Hepatic stellate cell (primary cell): ENCODE measurements around the gene CDHR4.
A peak's percentile ranks its signal among the peaks of the same experiment; 100 is the strongest.
"Not testable (repeated sequence)": the region's sequence is repeated elsewhere in the genome, so short reads cannot be mapped to it uniquely, and the experiment has no call there.

Experiments used
- DNase-seq: peaks from one replicate; pipeline ENCODE4 v3.0.0; 2011; ENCODE audit warnings: low spot score

Gene CDHR4, protein sequence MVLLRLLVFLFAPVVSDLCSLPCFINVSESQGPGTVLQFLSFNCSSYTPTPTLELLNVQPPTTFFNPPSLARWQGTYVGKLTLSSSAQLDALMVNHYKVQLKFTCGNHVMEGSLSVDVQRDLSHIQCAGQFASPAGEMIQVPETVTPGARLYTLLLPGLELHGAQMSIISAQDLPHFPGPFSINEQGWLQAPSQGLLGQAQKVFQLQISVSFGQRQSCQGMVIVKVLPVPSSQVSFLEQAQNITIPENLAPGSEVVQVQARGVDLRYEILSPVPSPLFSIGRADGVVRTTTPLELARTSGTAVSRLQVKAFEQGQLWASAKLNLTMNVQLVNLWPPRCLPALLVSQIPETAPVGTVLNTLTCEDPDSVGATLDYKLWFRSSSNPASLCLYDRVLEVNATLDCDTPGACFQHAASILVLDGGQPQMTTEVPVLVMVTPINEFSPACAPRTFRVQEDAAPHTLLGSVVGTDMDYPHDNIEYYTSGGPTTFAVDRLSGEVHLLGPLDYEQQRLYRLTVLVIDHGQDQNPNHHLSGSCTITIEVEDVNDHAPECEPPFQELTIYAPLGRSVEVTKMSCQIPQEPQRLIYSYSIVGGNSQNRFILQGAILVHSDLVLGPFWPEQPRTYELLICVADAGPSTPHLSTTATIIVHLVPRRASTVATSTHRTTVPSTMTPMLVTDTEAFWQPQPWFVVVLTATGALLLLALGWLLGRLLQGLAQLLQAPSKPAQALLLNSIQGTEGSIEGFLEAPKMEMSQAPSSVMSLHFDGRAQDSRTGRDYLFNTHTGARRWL

GRCh38 chr3:49799761-49800160, at the start of gene CDHR4:
Gene CDHR4 (minus strand): TSS chr3:49799873. CDS start chr3:49799812, 61 bp downstream.
- DNase-seq, result peak; percentile 96

DNA sequence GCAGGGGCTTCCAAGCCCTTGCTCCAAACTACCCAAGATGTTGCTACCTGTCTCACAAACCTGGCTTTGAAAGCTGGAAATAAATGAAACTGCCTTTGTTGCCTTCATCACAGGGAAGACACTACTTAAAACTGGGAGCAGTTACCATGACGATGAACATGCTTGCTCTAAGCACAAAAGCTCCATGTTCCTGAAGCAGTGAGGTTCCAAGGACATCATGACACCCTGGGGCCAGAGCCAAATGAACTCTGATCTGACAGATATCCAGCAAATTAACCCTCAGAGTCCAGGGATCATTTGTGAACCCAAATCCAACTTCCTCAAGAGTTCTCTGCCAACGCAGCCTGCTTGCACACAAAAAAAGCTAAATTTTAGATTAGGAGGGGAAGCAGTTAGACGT, 46.0 kb upstream of the CDHR4 start:
- DNase-seq, result no peak

- no peak for DNase-seq
These were observed 45.0 kb upstream of the CDHR4 start for GRCh38 chr3:49844464-49845183.

DNA sequence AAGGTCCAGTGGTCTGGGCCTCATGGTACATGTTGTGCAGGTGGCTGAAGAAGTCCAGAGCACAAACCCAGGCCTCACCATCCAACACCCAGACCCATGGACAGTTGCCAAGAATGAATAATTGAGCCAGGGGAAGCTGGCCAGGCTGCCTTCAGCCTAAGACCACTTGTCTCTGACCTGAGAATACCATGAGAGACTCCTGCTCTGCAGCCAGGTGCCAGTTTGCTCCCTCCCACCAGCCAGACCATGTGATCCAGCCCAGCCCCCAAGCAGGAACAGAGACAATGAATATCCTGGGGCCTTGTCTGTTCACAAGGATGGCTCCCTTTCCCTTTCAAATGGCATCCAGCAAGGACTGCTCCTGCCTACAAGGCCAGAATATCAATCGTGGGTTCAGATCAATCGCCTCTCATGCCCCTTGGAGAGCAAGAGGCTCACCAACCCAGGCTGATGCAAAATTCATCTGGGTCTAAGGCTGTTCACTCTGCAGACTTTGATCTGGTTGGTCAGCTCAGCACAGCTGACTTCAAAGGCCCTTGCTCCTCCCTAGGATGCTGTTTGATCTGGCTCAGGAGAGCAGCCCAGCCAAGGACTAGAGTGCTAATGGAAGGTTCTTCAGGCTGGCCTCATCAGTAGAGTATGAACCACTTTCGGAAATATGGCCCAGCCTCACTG, 43.3 kb upstream of the CDHR4 start:
- no peak for DNase-seq

GRCh38 chr3:49841806-49842205, 42.1 kb upstream of the CDHR4 start:
- DNase-seq, result no peak

DNA sequence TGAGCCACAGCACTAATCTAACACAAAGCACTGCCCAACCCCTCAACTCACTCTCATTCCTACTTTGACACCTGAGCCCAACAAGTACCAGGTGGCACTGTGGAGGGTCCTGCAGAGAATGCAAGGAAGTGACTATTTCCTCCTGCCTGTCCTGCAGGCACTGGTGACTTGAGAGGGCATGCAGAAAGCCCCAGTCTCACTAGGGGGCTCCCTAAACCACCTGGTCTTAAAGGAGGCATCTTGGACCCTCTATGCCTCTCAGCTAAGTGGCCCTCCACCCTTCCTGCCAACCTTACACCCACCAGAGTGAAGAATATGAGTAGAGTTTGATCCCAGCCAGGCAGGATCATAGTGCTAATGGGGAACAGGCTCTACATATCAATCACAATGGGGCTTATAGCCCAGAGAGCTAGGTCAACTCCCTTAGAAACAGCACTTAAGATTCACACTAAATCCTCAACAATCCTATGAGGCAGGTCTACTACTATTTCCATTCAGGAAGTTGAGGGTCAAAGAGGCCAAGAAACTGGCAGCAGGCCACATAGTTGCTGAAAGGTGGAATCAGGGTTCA, 41.5 kb upstream of the CDHR4 start:
- DNase-seq, result no peak

GRCh38 chr3:49840388-49840787, 40.7 kb upstream of the CDHR4 start:
- DNase-seq, result no peak

DNA sequence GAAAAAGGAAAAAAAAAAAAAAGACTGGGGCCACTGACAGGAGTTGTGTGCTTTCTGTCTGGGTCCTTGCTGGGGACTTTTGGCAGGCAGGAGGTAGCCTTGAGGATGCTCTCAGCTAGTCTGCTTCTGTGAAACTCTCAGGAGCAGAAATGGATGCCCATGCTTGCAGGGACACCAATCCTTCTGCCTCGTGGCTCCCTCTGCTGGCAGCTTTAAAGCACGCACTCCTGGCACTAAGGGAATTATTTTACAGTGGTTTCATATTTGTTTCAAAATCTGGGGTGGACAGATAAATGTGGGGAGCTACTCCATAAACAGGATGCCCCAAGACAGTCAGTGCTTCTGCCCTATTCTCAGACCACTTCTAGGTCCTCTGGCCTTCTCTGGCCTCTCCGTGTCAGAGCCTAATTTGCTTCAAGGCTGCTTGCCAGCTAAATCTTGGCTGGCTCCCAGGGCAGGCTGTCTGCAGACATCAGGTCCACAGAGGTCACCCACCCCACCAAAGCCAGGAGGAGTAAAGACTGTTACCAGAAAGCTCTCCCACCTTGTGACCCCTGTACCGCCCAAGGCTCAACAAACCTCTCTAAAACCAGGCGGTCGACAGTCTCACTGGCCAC, 39.6 kb upstream of the CDHR4 start:
- peak; percentile 78 for DNase-seq

GRCh38 chr3:49831341-49831740, 31.7 kb upstream of the CDHR4 start:
- DNase-seq, result no peak

GRCh38 chr3:49826016-49826415, 26.3 kb upstream of the CDHR4 start:
- DNase-seq, result no peak

DNA sequence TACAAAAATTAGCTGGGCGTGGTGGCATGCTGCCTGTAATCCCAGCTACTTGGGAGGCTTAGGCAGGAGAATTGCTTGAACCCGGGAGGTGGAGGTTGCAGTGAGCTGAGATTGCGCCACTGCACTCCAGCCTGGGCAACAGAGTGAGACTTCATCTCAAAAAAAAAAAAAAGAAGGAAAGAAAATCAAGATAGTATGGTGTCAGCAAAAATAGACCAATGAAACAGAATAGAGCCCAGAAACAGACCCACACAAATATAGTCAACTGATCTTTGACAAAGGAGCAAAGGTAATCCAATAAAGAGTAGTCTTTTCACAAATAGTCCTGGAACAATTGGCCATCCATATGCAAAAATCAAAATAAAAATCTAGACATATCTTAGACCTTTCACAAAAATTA, 23.5 kb upstream of the CDHR4 start:
- DNase-seq, result not testable (repeated sequence)

- peak; percentile 93 for DNase-seq
These were observed 14.0 kb upstream of the CDHR4 start, which contains the start of gene UBA7 for GRCh38 chr3:49813497-49814174. Gene UBA7 (minus strand): TSS chr3:49813953. CDS start chr3:49813787, 166 bp downstream.

- DNase-seq, result peak; percentile 31
These were observed 13.3 kb upstream of the CDHR4 start for GRCh38 chr3:49812916-49813496.

GRCh38 chr3:49807431-49808114, 7.9 kb upstream of the CDHR4 start:
- DNase-seq, result peak; percentile 55

DNA sequence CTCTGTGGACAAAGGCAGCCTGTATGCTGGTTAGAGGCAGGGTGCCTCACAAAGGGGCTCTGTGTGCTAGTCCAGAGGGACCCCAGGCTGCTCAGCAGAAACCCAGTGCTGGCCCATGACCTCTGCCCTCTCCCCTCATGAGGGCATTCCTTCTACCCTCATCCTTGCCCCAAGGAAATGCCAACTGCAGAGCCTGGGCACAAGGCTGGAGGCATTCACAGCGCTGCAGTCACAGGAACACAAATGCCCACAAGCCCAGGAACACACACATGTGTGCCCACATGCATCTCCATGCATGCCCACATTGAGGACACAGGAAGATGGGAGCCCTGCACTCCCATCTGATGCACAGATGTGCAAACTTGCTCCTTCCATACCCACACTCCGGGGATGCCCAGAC, 7.2 kb upstream of the CDHR4 start:
- no peak for DNase-seq

GRCh38 chr3:49805897-49806701, 6.4 kb upstream of the CDHR4 start:
- no peak for DNase-seq

- peak; percentile 95 for DNase-seq
These were observed 5.7 kb upstream of the CDHR4 start for GRCh38 chr3:49805367-49805782.
